ENCODE measurements around the gene GBGT1. TPM values are rescaled to one million over a fixed set of nuclear protein-coding genes. Genes with fewer than 3 reads are reported as not detected.
"Not testable (repeated sequence)": the region's sequence is repeated elsewhere in the genome, so short reads cannot be mapped to it uniquely, and the experiment has no call there.

GBGT1 gene
- total RNA-seq, 1 donor from 2014 or later: 5.1 TPM

- no peak for DNase-seq
Measured at GRCh38 chr9:133195029-133195428, 31.3 kb upstream of the GBGT1 start.

GRCh38 chr9:133194597-133194996 is 30.9 kb upstream of the GBGT1 start:
- no peak for DNase-seq

DNA sequence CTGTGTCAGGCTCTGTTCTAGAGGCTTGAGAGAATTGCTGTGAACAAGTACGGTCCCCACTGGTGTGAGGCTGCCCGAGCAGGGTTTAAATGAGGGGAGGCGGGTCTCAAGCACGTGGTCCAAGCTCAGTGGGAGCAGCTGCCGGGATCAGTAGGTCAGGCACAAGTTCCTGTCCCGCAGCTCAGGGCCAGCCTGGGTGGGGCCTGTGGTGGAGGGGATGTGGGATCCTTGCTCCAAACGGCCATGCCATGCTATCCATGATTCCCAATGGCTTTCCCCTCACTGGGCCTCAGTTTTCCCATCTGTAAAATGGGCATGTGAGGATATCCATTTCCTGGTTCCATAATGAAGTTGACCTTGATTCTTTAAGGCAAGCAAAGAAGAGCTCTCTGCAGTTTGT is 28.3 kb upstream of the GBGT1 start:
- DNase-seq: no peak

GRCh38 chr9:133189826-133190225 is 26.1 kb upstream of the GBGT1 start:
- no peak for DNase-seq

DNA sequence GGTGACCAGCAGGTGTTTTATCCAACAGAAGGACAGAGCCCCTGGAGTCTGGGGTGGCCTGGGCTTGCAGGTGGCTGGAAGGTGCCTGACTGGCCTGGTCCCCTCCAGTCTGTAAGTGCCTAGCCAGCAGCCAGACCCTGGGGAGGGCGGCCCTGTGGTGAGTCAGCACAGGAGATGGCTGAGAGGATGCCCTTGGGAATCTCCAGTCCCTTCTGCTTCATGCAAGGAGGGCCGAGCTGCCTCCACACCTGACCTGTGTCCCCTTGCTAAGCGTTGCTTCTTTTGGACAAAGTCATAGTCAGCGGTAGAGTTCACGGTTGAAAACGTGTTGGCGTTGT is 25.1 kb upstream of the GBGT1 start:
- DNase-seq: no peak

DNA sequence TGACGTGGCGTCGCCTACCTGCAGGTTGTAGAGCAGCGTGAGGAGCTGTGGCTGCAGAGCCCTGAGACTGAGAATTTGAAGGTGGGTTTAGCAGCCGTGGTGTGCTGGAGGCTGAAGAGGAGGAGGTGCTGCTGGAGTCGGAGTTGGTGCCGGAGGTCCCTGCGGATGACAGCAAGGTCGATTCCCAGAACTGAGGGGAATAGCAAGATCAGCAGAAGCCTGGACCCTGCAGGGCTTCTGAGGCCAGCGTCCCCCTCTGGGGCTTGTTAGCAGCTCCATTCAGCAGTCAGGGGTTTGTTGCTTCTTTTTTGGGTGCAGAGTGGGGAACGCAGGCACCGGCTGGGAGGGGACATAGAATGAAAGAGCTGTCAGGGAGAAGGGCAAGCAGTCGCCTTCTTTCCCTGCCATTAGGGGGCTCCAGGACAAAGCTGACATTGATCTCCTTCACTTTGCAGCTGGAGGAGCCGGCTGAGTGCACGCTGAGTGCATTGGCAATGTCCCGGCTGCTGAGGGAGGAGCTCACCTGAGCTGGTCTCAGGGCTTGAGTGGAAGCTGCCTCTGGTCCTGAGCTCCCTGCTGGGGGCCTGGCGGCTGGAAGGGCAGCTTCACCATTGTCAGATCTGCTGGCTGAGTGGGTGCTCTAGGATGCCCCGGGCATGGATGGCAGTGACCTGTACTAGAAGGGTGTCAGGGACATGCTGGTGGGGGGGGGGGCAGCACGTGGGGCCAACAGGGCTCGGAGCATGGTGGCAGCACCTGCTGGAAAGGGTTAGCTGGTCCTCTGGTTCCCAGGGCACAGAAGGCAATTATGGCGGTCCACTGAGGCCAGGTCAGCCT is 24.5 kb upstream of the GBGT1 start:
- DNase-seq: peak; percentile 29

GRCh38 chr9:133187561-133188005 is 23.9 kb upstream of the GBGT1 start:
- DNase-seq: no peak

DNA sequence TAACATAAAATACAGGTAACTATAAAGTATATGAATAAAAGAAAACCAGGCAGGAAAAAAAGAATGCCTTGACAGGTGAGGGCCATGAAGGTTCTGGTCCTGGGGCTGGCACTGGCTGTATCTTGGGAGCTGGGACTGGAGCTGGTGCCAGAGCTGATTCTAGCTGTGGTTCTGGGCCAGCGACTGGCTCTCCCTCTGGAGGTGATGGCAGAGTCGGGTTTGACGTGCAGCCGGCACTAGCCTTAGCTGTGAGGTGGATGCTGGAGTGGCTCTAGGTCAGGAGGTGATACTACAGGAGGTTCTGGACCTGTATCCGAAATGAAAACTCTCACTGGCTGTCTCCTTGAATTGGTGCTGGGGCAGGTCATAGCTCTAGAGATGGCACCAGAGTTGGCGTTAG is 23.0 kb upstream of the GBGT1 start:
- DNase-seq: no peak

GRCh38 chr9:133184971-133185370 is 21.3 kb upstream of the GBGT1 start:
- peak; percentile 83 for DNase-seq

- no peak for DNase-seq
Measured at GRCh38 chr9:133182151-133182550, 18.4 kb upstream of the GBGT1 start.

DNA sequence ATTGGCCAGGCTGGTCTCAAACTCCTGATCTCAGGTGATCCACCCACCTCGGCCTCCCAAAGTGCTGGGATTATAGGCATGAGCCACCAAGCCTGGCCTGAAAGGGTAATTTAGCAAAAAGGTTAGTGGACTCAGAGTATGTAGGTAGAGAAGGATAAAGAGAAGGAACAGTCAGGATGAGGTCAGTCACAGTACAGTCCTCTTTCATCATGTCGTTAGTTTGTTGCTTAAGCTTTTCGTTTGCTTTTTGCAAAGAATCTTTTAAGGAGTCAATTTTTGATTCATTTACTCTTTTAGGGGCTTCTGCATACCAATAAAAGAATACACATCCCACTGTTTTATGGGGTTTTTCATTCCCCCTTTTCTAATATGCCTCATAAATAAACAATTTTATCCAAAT is 17.8 kb upstream of the GBGT1 start:
- DNase-seq: no peak

DNA sequence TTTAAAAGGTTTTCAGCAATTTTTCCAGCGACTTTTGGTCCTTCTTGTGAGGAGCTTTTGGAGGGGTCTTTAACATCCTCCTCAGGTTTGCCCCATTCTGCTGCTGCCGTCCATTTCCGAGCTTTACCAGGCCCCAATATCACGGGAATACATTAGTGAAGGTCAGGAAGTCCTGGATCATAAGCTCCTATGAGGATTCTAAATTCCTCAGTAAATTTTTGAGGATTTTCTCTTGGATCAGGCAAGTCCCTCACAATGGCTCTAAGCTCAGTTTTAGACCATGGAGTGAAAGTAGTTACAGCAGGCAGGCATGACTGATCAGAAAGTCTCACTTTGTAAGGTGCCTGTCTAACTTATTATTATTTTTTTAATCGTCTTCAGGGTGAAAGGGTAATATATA is 17.2 kb upstream of the GBGT1 start:
- DNase-seq: no peak

GRCh38 chr9:133173056-133173455 is 9.3 kb upstream of the GBGT1 start:
- DNase-seq: no peak

DNA sequence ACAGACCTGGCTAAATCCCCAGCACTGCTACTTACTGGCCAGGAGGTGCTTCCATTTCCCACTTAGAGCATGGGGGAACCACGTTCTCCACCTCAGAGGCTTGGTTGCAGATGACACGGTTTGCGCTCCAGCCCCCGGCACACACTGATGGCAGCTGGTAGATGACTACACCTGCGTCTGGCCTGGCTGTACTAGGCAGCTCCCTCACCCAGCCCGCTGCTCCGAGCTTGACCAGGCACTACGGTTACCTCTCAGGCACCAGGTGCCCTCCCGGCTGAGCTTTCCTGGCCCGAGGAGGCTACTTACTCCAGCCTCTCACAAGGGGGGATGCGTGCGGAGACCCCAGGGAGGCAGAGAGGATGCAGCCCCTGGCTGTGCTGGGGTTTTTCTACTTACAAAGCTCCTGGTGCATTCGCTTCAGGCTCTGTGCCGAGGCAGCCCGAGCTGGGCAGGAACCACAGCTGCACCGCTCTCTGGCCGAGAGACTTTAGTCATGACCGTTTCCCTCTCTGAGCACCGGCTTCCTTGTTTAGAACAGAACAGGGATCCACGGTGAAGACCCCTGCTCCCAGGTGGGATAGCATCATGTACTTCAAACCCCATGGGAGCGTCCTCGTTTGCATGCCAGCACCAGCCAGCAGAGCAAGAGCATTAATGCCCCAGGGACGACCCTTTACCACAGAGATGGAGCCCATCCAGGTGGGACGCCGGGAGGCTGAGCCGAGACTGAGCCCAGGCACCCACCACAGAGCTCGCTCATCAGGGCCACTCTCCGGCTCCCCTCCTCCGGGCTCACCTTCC is 7.6 kb upstream of the GBGT1 start:
- DNase-seq: no peak

- no peak for DNase-seq
Measured at GRCh38 chr9:133170716-133171115, 7.0 kb upstream of the GBGT1 start.

DNA sequence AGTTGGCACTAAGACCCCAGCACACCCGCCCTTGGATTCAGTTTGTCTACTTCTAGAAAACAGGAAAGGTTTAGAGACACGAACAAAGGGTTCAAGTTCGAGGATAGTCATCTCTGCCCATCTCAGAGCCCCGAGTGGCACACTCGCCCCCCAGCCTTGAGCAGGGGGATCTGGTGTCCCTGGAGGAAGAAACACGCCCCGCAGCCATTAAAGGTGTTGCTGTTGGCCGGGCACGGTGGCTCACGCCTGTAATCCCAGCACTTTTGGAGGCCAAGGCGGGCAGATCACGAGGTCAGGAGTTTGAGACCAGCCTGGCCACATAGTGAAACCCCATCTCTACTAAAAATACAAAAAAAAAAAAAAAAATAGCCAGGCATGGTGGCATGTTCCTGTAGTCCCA is 6.0 kb upstream of the GBGT1 start:
- DNase-seq: not testable (repeated sequence)

GRCh38 chr9:133169102-133169501 is 5.4 kb upstream of the GBGT1 start:
- no peak for DNase-seq

DNA sequence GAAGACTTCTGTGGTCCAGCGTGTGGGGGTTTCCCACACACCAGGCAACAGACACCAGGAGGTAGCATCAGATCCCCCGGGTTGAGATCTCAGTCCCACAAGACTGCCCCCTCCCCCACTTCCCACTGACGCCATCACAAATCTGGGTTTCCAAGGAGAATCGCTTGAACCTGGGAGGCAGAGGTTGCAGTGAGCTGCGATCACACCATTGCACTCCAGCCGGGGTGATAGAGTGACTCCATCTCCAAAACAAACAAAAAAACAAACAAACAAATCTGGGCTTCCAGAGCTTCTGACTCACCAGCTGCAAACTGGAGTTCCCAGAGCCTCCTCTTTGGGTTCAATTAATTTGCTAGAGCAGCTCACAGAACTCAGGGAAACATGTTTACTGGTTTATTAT is 4.7 kb upstream of the GBGT1 start:
- no peak for DNase-seq

- no peak for DNase-seq
Measured at GRCh38 chr9:133167769-133168168, 4.1 kb upstream of the GBGT1 start.

GRCh38 chr9:133167096-133167730 is 3.5 kb upstream of the GBGT1 start:
- DNase-seq: no peak

DNA sequence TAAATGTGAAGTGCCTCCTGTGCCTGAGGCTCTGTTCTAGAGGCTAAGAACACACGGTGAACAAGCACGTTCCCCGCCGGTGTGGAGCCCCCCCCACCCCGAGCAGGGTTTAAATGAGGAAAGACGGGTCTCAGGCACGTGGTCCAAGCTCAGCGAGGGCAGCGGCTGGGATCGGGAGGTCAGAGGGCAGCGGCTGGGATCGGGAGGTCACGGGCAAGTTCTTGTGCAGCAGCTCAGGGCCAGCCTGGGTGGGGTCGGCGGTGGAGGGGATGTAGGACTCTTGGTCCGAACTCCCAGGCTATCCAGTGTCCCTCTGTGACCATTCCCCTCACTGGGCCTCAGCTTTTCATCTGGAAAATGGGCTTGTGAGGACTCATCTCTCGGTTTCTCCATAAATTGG is 2.7 kb upstream of the GBGT1 start:
- no peak for DNase-seq

- no peak for DNase-seq
Measured at GRCh38 chr9:133165452-133165730, 1.7 kb upstream of the GBGT1 start.

DNA sequence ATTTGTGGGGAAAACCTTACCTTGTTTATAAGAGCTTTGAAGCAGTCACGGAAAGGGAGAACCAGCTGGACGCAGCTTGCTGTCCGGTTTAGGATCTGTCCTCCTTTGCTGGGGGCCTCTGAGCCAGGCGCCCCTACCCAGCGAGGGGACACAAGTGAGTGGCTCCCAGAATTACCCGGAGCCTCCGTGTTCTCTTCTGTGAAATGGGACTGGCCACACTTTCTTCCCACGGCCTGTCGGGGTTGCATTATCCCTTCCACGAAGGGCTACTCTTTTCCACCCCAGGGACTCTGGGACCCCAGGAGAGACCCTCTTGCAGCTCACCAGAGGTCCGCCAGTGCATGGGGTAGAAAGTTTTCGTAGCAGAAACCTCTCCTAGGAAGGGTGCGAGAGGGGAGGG is 477 bp upstream of the GBGT1 start:
- no peak for DNase-seq

Data from tongue (tissue), 2 donors.